Measurements from ENCODE around the gene CDC42BPA. TPM values are rescaled to one million over a fixed set of nuclear protein-coding genes. Genes with fewer than 3 reads are reported as not detected.

The CDC42BPA gene
- total and polyA plus RNA-seq, 2 of the 8 experiments (the other 6 are each of a cell fraction or from before 2014, with no cell fraction given), result 7.1 to 28.5 TPM

- Histone ChIP-seq H2BK12ac (ENCODE audit: low read depth, low read length) (no peak overlapping the region), H4K91ac (replicated peaks; ENCODE audit: insufficient read length, low read length) (no peak overlapping the region), H2BK20ac (ENCODE audit: low read length) (no peak overlapping the region), H3K27ac (ENCODE audit: low read depth, low read length) (no peak overlapping the region), H3K18ac (ENCODE audit: extremely low read depth, low read length) (no peak overlapping the region), H2AK5ac (ENCODE audit: low read depth, low read length) (no peak overlapping the region), H4K8ac (ENCODE audit: extremely low read depth, insufficient read depth, low read length) (no peak overlapping the region), H3K36me3 (ENCODE audit: control insufficient read depth in 2 of 4, insufficient read depth in 4 of 4, low read length in 3 of 4) (peaks cover 0 to 9% (median 5%) of the 10 kb centered on the region in 4 experiments; a peak in 5 of 8 replicates), H3K56ac (replicated peaks; ENCODE audit: insufficient read length, low read depth, low read length) (no peak overlapping the region), H3K4me1 (replicated peaks in 1 of 4; ENCODE audit: control insufficient read depth in 3 of 4, insufficient read depth in 4 of 4, low read length in 3 of 4) (peaks cover 0 to 10% (median 3%) of the 10 kb centered on the region in 4 experiments; a peak in 3 of 7 replicates), H3K9me3 (ENCODE audit: insufficient read depth in 2 of 2, low read depth in 1 of 2, low read length in 1 of 2) (no peaks in the 10 kb centered on the region), H3K79me1 (ENCODE audit: low read depth, low read length) (no peaks in the 10 kb centered on the region), H3K14ac (ENCODE audit: insufficient read length) (no peak overlapping the region), H2BK5ac (ENCODE audit: low read depth, low read length) (no peak overlapping the region), H3K9ac (replicated peaks in 1 of 4; ENCODE audit: extremely low read depth in 1 of 4, low read depth in 3 of 4, low read length in 3 of 4) (no peak overlapping the region), H2AFZ (ENCODE audit: low read length) (no peak overlapping the region), H4K5ac (ENCODE audit: insufficient read length, low read depth, low read length) (no peak overlapping the region), H4K20me1 (replicated peaks in 1 of 2; ENCODE audit: control insufficient read depth in 1 of 2, insufficient read depth in 2 of 2, low read length in 2 of 2) (peaks cover 2% of the 10 kb centered on the region in 2 experiments), H3K4ac (replicated peaks; ENCODE audit: insufficient read length, low read depth, low read length) (no peak overlapping the region), H2BK120ac (replicated peaks; ENCODE audit: low read depth, low read length) (no peak overlapping the region), H3K79me2 (ENCODE audit: control insufficient read depth in 1 of 2, insufficient read depth in 2 of 2, low read length in 2 of 2) (no peaks in the 10 kb centered on the region), H3K23ac (ENCODE audit: insufficient read length) (no peak overlapping the region), H3K27me3 (replicated peaks in 1 of 4; ENCODE audit: control insufficient read depth in 3 of 4, extremely low read depth in 1 of 4, insufficient read depth in 3 of 4, low read length in 3 of 4) (no peaks in the 10 kb centered on the region), H3K23me2 (ENCODE audit: low read depth, low read length) (no peaks in the 10 kb centered on the region), H3K4me3 (ENCODE audit: extremely low read depth in 1 of 4, insufficient read depth in 2 of 4, low read depth in 3 of 4, low read length in 4 of 4) (no peak overlapping the region), H3K4me2 (ENCODE audit: insufficient read depth in 1 of 2, low read depth in 2 of 2, low read length in 2 of 2) (no peak overlapping the region), H2BK15ac (ENCODE audit: low read length) (no peak overlapping the region)
- no peak for DNase-seq (ENCODE audit: low read depth in 1 of 2, low spot score in 2 of 2)
- 85% methylated on average over 3 of the region's 3 CpGs; no CpG with 5 or more reads in 1 of the 2 experiments for WGBS, 2 experiments (ENCODE audit: extremely low coverage in 1 of 2, insufficient coverage in 1 of 2, insufficient read length in 1 of 2, insufficient replicate concordance in 2 of 2, low coverage in 1 of 2, low lambda C conversion rate in 2 of 2, missing lambda C conversion rate in 1 of 2)
- ChIA-PET CTCF (ENCODE audit: partially characterized antibody) (interaction anchor here (1.6 kb wide), 1 partner anchor 76 kb away, joined by 4 read pairs; no protein-coding TSS in a partner anchor), POLR2A (ENCODE audit: partially characterized antibody) (no interaction called here)
- no peak for FAIRE-seq
- TF ChIP-seq E2F6 (IDR thresholded peaks at IDR 0.05) (no peak), RFX5 (IDR thresholded peaks at IDR 0.05; ENCODE audit: borderline replicate concordance, low read depth, low read length) (no peak), KDM4A (IDR thresholded peaks at IDR 0.05; ENCODE audit: low read depth, low read length, severe bottlenecking) (no peak), EZH2 (IDR thresholded peaks at IDR 0.05; ENCODE audit: low read depth, low read length, severe bottlenecking) (no peak), RBBP5 (IDR thresholded peaks at IDR 0.05; ENCODE audit: borderline replicate concordance, low read depth, low read length) (no peak), SP1 (IDR thresholded peaks at IDR 0.05; ENCODE audit: low read depth, low read length) (no peak), SAP30 (IDR thresholded peaks at IDR 0.05; ENCODE audit: insufficient read depth, insufficient replicate concordance, low read length) (no peak), MAFK (IDR thresholded peaks at IDR 0.05; ENCODE audit: low read depth, low read length) (no peak), GTF2F1 (IDR thresholded peaks at IDR 0.05; ENCODE audit: borderline replicate concordance, low read depth, low read length) (no peak), SUZ12 (IDR thresholded peaks at IDR 0.05; ENCODE audit: low read length) (no peak), TCF12 (IDR thresholded peaks at IDR 0.05; ENCODE audit: low read depth, low read length) (no peak), EGR1 (IDR thresholded peaks at IDR 0.05; ENCODE audit: borderline replicate concordance, low read depth, low read length) (no peak), HDAC6 (IDR thresholded peaks at IDR 0.05; ENCODE audit: low read depth, low read length) (no peak), TAF1 (IDR thresholded peaks at IDR 0.05; ENCODE audit: low read depth, low read length) (no peak), POU5F1 (IDR thresholded peaks at IDR 0.05; ENCODE audit: low read depth, low read length) (no peak)
These were observed 330.0 kb downstream of the CDC42BPA start for GRCh38 chr1:226988334-226988666.

All from H1 (cell line).